Keratinocyte (primary cell): Measurements from ENCODE around the gene ZNF786. TPM values are rescaled to one million over a fixed set of nuclear protein-coding genes. Genes with fewer than 3 reads are reported as not detected.

ENCODE experiments used
- DNase-seq: peaks from one replicate; pipeline ENCODE4 v3.0.0-alpha.2; 2011; ENCODE audit warnings: low read depth, missing footprints, low spot score
- FAIRE-seq: peaks from 2 replicates; lab custom pipeline; 2011; peaks lifted over from hg19 to GRCh38; lab: Jason Lieb, UNC
- H2AFZ ChIP-seq: 2 replicates; pipeline ENCODE4 v1.6.0; 2012; ENCODE audit warnings: low read length, control low read depth, inconsistent platforms; ENCODE audit not compliant: control insufficient read depth
- H3K27ac ChIP-seq: 2 replicates; pipeline ENCODE4 v1.5.1; 2011; ENCODE audit warnings: low read length; ENCODE audit not compliant: control insufficient read depth, insufficient read depth
- H3K27me3 ChIP-seq: 3 replicates; pipeline ENCODE4 v1.6.0; 2011; ENCODE audit warnings: low read length; ENCODE audit not compliant: control insufficient read depth, insufficient read depth; ENCODE audit errors: extremely low read depth
- H3K36me3 ChIP-seq, 2 experiments: 2 replicates in 1 of 2; 3 replicates in 1 of 2; pipeline ENCODE4 v1.5.1; 2011; ENCODE audit warnings: low read length in 2 of 2, mild to moderate bottlenecking in 1 of 2; ENCODE audit not compliant: control insufficient read depth in 2 of 2, insufficient read depth in 2 of 2; ENCODE audit errors: extremely low read depth in 1 of 2
- H3K4me1 ChIP-seq: 3 replicates; pipeline ENCODE4 v1.5.1; 2011; ENCODE audit warnings: low read length; ENCODE audit not compliant: control insufficient read depth, insufficient read depth; ENCODE audit errors: extremely low read depth
- H3K4me2 ChIP-seq: 3 replicates; pipeline ENCODE4 v1.6.0; 2011; ENCODE audit warnings: low read depth, low read length; ENCODE audit not compliant: control insufficient read depth, insufficient read depth; ENCODE audit errors: extremely low read depth
- H3K4me3 ChIP-seq, 3 experiments: fragments of 200-600 bp in 1 of 3; sonication (generic) in 1 of 3; 2 replicates in 2 of 3; 3 replicates in 1 of 3; pipeline ENCODE4 v1.5.1; 2011 to 2016; ENCODE audit warnings: low read length in 3 of 3, mild to moderate bottlenecking in 3 of 3, control low read depth in 2 of 3, inconsistent platforms in 1 of 3, low read depth in 1 of 3, mixed read lengths in 1 of 3, mixed run types in 1 of 3, moderate library complexity in 1 of 3; ENCODE audit not compliant: control insufficient read depth in 2 of 3, insufficient read depth in 2 of 3; ENCODE audit errors: extremely low read depth in 1 of 3
- H3K79me2 ChIP-seq: 2 replicates; pipeline ENCODE4 v1.6.0; 2012; ENCODE audit warnings: low read length; ENCODE audit not compliant: control insufficient read depth, insufficient read depth
- H3K9ac ChIP-seq: 3 replicates; pipeline ENCODE4 v1.6.0; 2011; ENCODE audit warnings: low read length; ENCODE audit not compliant: control insufficient read depth, insufficient read depth; ENCODE audit errors: extremely low read depth
- H3K9me1 ChIP-seq: 3 replicates; pipeline ENCODE4 v1.6.0; 2011; ENCODE audit warnings: low read length; ENCODE audit not compliant: control insufficient read depth, insufficient read depth; ENCODE audit errors: extremely low read depth
- H3K9me3 ChIP-seq: 2 replicates; pipeline ENCODE4 v1.5.1; 2012; ENCODE audit warnings: low read depth, low read length; ENCODE audit not compliant: control insufficient read depth
- H4K20me1 ChIP-seq: 3 replicates; pipeline ENCODE4 v1.6.0; 2011; ENCODE audit warnings: low read length; ENCODE audit not compliant: control insufficient read depth, insufficient read depth; ENCODE audit errors: extremely low read depth
- CTCF ChIP-seq, 3 experiments: IDR thresholded peaks in 1 of 3; conservative IDR thresholded peaks in 1 of 3; optimal IDR thresholded peaks in 1 of 3; 2 replicates in 2 of 3; 3 replicates in 1 of 3; pipeline versions ENCODE3 to v1.5.1; 2011; ENCODE audit warnings: low read length in 3 of 3, mild to moderate bottlenecking in 3 of 3, moderate library complexity in 2 of 3, control low read depth in 1 of 3, inconsistent platforms in 1 of 3; ENCODE audit not compliant: insufficient read depth in 2 of 3; ENCODE audit errors: extremely low read depth in 1 of 3
- EZH2 ChIP-seq: IDR thresholded peaks from one replicate; pipeline ENCODE4 v1.6.1; 2012; ENCODE audit warnings: inconsistent platforms, mild to moderate bottlenecking, low read length, moderate library complexity
- dilution Hi-C: fragments of 300-500 bp; cut with MboI; formaldehyde crosslinking; loops from one replicate; pipeline ENCODE4 v1.7.0; 2020; ENCODE audit warnings: low sequenced_read_pairs; ENCODE audit not compliant: extremely low pct_ligation_motif_present
- polyA plus RNA-seq, 5 experiments: library from polyadenylated mRNA; depleted of rRNA in 3 of 5; stranded (reverse) in 3 of 5; stranded (forward) in 1 of 5; unstranded in 1 of 5; fragments of >200 nt; gene quantifications; 1 replicate in 1 of 5; 2 replicates in 3 of 5; 3 replicates in 1 of 5; pipeline versions ENCODE4 v1.2.1 to v1.2.3, GENCODE V29; 2011 to 2012; ENCODE audit warnings: missing spikeins in 2 of 5, low read depth in 1 of 5, low replicate concordance in 1 of 5

The ZNF786 gene
- polyA plus RNA-seq, 1 donor (not counting 4 experiments of a cell fraction or from before 2014, with no cell fraction given) = 2.8 TPM

- no peak for FAIRE-seq
Observed at GRCh38 chr7:149103424-149103823, 12.9 kb upstream of the ZNF786 start.

GRCh38 chr7:149102666-149103065 lies 12.1 kb upstream of the ZNF786 start:
- no peaks in the 10 kb centered on the region for H3K27me3 ChIP-seq

More at GRCh38 chr7:149103424-149103823, 12.9 kb upstream of the ZNF786 start:
- DNase-seq = no peak
- H3K4me2 ChIP-seq = no peak overlapping the region
- no peak for TF ChIP-seq EZH2
- TF ChIP-seq CTCF (optimal IDR thresholded peaks at IDR 0.05 in 1 of 3, IDR thresholded peaks at IDR 0.05 in 1 of 3, conservative IDR thresholded peaks at IDR 0.05 in 1 of 3; ENCODE audit: extremely low read depth in 1 of 3, insufficient read depth in 2 of 3, low read length in 3 of 3) = no peak
- H3K36me3 ChIP-seq = peaks cover 0 to 8% of the 10 kb centered on the region in 2 experiments
- H4K20me1 ChIP-seq = no peaks in the 10 kb centered on the region
- H3K27me3 ChIP-seq = no peaks in the 10 kb centered on the region
- H3K79me2 ChIP-seq = no peaks in the 10 kb centered on the region
- H3K4me3 ChIP-seq = no peak overlapping the region
- H3K9me3 ChIP-seq = no peaks in the 10 kb centered on the region
- H3K27ac ChIP-seq = no peak overlapping the region
- H3K4me1 ChIP-seq = no peaks in the 10 kb centered on the region
- dilution Hi-C loops = no loop called here
- H2AFZ ChIP-seq = no peak overlapping the region
- H3K9me1 ChIP-seq = no peaks in the 10 kb centered on the region
- no peak overlapping the region for H3K9ac ChIP-seq

More at GRCh38 chr7:149102666-149103065, 12.1 kb upstream of the ZNF786 start:
- DNase-seq (no peak), FAIRE-seq (no peak)
- no peak overlapping the region for H3K4me3 ChIP-seq
- H3K9me3 ChIP-seq = no peaks in the 10 kb centered on the region
- H3K36me3 ChIP-seq = peaks cover 0 to 8% of the 10 kb centered on the region in 2 experiments
- H2AFZ ChIP-seq = no peak overlapping the region
- no peaks in the 10 kb centered on the region for H3K4me1 ChIP-seq
- no peak overlapping the region for H3K9ac ChIP-seq
- no peaks in the 10 kb centered on the region for H3K79me2 ChIP-seq
- H3K4me2 ChIP-seq = no peak overlapping the region
- no peak overlapping the region for H3K27ac ChIP-seq
- TF ChIP-seq EZH2 (no peak), CTCF (optimal IDR thresholded peaks at IDR 0.05 in 1 of 3, IDR thresholded peaks at IDR 0.05 in 1 of 3, conservative IDR thresholded peaks at IDR 0.05 in 1 of 3; ENCODE audit: extremely low read depth in 1 of 3, insufficient read depth in 2 of 3, low read length in 3 of 3) (no peak)
- dilution Hi-C loops = no loop called here
- no peaks in the 10 kb centered on the region for H3K9me1 ChIP-seq
- no peaks in the 10 kb centered on the region for H4K20me1 ChIP-seq
